K562 (cell line): ENCODE measurements around the gene RNF128. TPM values are rescaled to one million over a fixed set of nuclear protein-coding genes. Genes with fewer than 3 reads are reported as not detected.

Experiments used
- CHD2 ChIP-seq: IDR thresholded peaks from 2 replicates; pipeline ENCODE4 v1.6.1; 2011; ENCODE audit warnings: low read depth, low read length
- CUX1 ChIP-seq: fragments of 200-800 bp; sonication (Bioruptor generic); IDR thresholded peaks from 2 replicates; pipeline ENCODE4 v1.6.1; 2016; ENCODE audit warnings: missing genetic modification characterization, missing compliant biosample characterization
- DEAF1 ChIP-seq: fragments of 450-650 bp; formaldehyde crosslinking; IDR thresholded peaks from 2 replicates; pipeline ENCODE4 v1.4.0; 2020; ENCODE audit warnings: mild to moderate bottlenecking, moderate library complexity
- EP300 ChIP-seq: IDR thresholded peaks from 2 replicates; pipeline ENCODE4 v1.6.1; 2012; ENCODE audit warnings: low read length, improper control_type of control experiment
- ETS1 ChIP-seq: conservative IDR thresholded peaks from 2 replicates; pipeline ENCODE4 v1.6.1; 2011; ENCODE audit warnings: low read depth, mild to moderate bottlenecking, low read length; ENCODE audit not compliant: control insufficient read depth
- KLF6 ChIP-seq: fragments of 250-450 bp; sonication (Bioruptor Pico); IDR thresholded peaks from 2 replicates; pipeline ENCODE4 v1.4.0; 2020; ENCODE audit warnings: mild to moderate bottlenecking, moderate library complexity, borderline replicate concordance
- MCM5 ChIP-seq: fragments of 450-650 bp; IDR thresholded peaks from 2 replicates; pipeline ENCODE4 v1.6.1; 2016; ENCODE audit warnings: low read depth
- MYC ChIP-seq, 2 experiments: fragments of 250-450 bp in 1 of 2; sonication (Bioruptor Pico) in 1 of 2; IDR thresholded peaks; 2 replicates each; pipeline versions ENCODE4 v1.5.1 to v1.6.1; 2012 to 2021; ENCODE audit warnings: low read depth in 2 of 2, borderline replicate concordance in 1 of 2, improper control_type of control experiment in 1 of 2, low read length in 1 of 2, mild to moderate bottlenecking in 1 of 2, moderate library complexity in 1 of 2
- PYGO2 ChIP-seq: fragments of 450-650 bp; IDR thresholded peaks from 2 replicates; pipeline ENCODE4 v1.6.1; 2016; ENCODE audit warnings: mild to moderate bottlenecking, missing genetic modification characterization, moderate library complexity, missing compliant biosample characterization
- RREB1 ChIP-seq: fragments of 250-450 bp; sonication (Bioruptor Pico); IDR thresholded peaks from 2 replicates; pipeline ENCODE4 v1.4.0; 2020
- TAF15 ChIP-seq: fragments of 200-400 bp; formaldehyde crosslinking; IDR thresholded peaks from 2 replicates; pipeline ENCODE4 v1.6.1; 2017; ENCODE audit warnings: mild to moderate bottlenecking, low read depth, low read length, moderate library complexity
- ZNF224 ChIP-seq: sonication (generic); formaldehyde crosslinking; IDR thresholded peaks from 2 replicates; pipeline ENCODE4 v1.8.0; 2022; ENCODE audit warnings: mild to moderate bottlenecking, missing genetic modification reagents
- polyA plus RNA-seq, 8 experiments: library from polyadenylated mRNA; depleted of rRNA in 4 of 8; stranded (reverse) in 5 of 8; unstranded in 3 of 8; fragments of >200 nt; fragmentation: Nextera tagmentation in 2 of 8; fragmentation: Illumina TruSeq in 1 of 8; extraction: Ambion mirVana in 2 of 8; extraction: Trizol in 1 of 8; gene quantifications; 2 replicates each; pipeline versions ENCODE4 v1.2.1 to v1.2.3, GENCODE V29; 2011 to 2014; ENCODE audit warnings: inconsistent platforms in 1 of 8, missing spikeins in 1 of 8
- total RNA-seq, 7 experiments: library from RNA; depleted of rRNA in 6 of 7; stranded (reverse); fragments of >200 nt in 6 of 7; fragmentation: Illumina TruSeq in 2 of 7; extraction: Trizol in 2 of 7; gene quantifications; 2 replicates each; pipeline versions ENCODE4 v1.2.1 to v1.2.3, GENCODE V29; 2011 to 2021; ENCODE audit warnings: low replicate concordance in 1 of 7

RNF128 gene
- total and polyA plus RNA-seq, 9 of the 15 experiments (the other 6 are each of a cell fraction or from before 2014, with no cell fraction given) = 0.07 TPM; not detected in 8

GRCh38 chrX:106742193-106742592 lies 15.7 kb downstream of the RNF128 start (continued):
- TF ChIP-seq ETS1 = no peak
- no peak for TF ChIP-seq PYGO2 (tag)
- no peak for TF ChIP-seq RREB1 (CRISPR knock-in tag)
- no peak for TF ChIP-seq DEAF1 (CRISPR knock-in tag)
- TF ChIP-seq KLF6 (CRISPR knock-in tag) = no peak
- TF ChIP-seq CHD2 = no peak
- TF ChIP-seq MYC (IDR thresholded peaks at IDR 0.05; ENCODE audit: low read depth, low read length) = no peak
- no peak for TF ChIP-seq MYC (CRISPR knock-in tag; IDR thresholded peaks at IDR 0.05; ENCODE audit: borderline replicate concordance, low read depth)
- TF ChIP-seq MCM5 = no peak
- TF ChIP-seq ZNF224 (CRISPR knock-in tag) = no peak
- no peak for TF ChIP-seq CUX1
- no peak for TF ChIP-seq TAF15
- TF ChIP-seq EP300 = no peak
